Stimulated activated memory B cell treated with anti-CD40 and anti-IgM and Interleukin-4, amounts not matched to agents 10 μg/mL and 1 μg/mL and 100 μg/mL, for 72 hours (primary cell): Measurements from ENCODE around the gene SLC22A6.

ENCODE experiments used
- ATAC-seq: fragments of 150-1000 bp; cut with Tn5 transposase; 2 replicates; pipeline ENCODE4 v1.10.0; 2021
- H3K27ac Mint-ChIP-seq: one replicate; pipeline ENCODE4 v1.8.0; 2022; ENCODE audit warnings: mild to moderate bottlenecking, mixed read lengths
- H3K27me3 Mint-ChIP-seq: one replicate; pipeline ENCODE4 v1.8.0; 2022; ENCODE audit warnings: mixed read lengths
- H3K36me3 Mint-ChIP-seq: one replicate; pipeline ENCODE4 v1.8.0; 2022; ENCODE audit warnings: mixed read lengths
- H3K4me1 Mint-ChIP-seq: one replicate; pipeline ENCODE4 v1.8.0; 2022; ENCODE audit warnings: mixed read lengths
- H3K4me3 Mint-ChIP-seq: one replicate; pipeline ENCODE4 v1.8.0; 2022; ENCODE audit warnings: mild to moderate bottlenecking, moderate library complexity, mixed read lengths
- H3K9me3 Mint-ChIP-seq: one replicate; pipeline ENCODE4 v1.8.0; 2022; ENCODE audit warnings: mixed read lengths

SLC22A6 gene

GRCh38 chr11:63007920-63008319 lies 23.2 kb upstream of the SLC22A6 start:
- no peaks in the 10 kb centered on the region for H3K36me3 Mint-ChIP-seq
- ATAC-seq, result no peak
- no peak overlapping the region for H3K4me3 Mint-ChIP-seq
- no peaks in the 10 kb centered on the region for H3K9me3 Mint-ChIP-seq
- H3K27me3 Mint-ChIP-seq, result peaks cover 12% of the 10 kb centered on the region
- no peak overlapping the region for H3K27ac Mint-ChIP-seq
- H3K4me1 Mint-ChIP-seq, result no peaks in the 10 kb centered on the region

DNA sequence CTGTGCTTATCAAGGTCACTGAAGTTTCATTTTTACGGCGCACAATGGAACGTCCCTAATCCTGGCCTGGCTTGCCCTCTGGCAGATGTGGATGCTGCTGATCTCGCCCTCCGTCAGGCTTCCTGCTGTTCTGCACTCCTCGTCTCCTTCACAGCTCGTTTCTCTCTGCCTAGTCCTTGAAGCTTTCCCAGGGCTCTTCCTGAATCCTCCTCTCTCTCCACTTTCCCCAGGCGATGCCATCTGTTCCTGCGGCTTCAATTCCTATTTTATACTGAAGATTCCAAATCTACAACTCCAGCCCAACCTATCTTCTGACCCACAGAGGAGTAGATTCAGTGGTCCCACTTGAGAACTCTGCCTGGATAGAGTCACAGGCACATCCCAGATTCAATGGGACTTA lies 16.7 kb upstream of the SLC22A6 start:
- Mint-ChIP-seq H3K36me3 (no peaks in the 10 kb centered on the region), H3K27me3 (peaks cover 37% of the 10 kb centered on the region), H3K4me3 (no peak overlapping the region), H3K9me3 (no peaks in the 10 kb centered on the region), H3K27ac (no peak overlapping the region), H3K4me1 (no peaks in the 10 kb centered on the region)
- no peak for ATAC-seq

GRCh38 chr11:62999649-63000048 lies 14.9 kb upstream of the SLC22A6 start:
- Mint-ChIP-seq H3K27ac (no peak overlapping the region), H3K27me3 (peaks cover 55% of the 10 kb centered on the region)

GRCh38 chr11:62999156-62999555 lies 14.4 kb upstream of the SLC22A6 start:
- ATAC-seq, result no peak
- no peaks in the 10 kb centered on the region for H3K4me1 Mint-ChIP-seq
- H3K27me3 Mint-ChIP-seq, result peaks cover 60% of the 10 kb centered on the region
- no peaks in the 10 kb centered on the region for H3K36me3 Mint-ChIP-seq
- H3K4me3 Mint-ChIP-seq, result no peak overlapping the region
- H3K27ac Mint-ChIP-seq, result no peak overlapping the region
- H3K9me3 Mint-ChIP-seq, result no peaks in the 10 kb centered on the region

More at GRCh38 chr11:62999649-63000048, 14.9 kb upstream of the SLC22A6 start:
- no peaks in the 10 kb centered on the region for H3K36me3 Mint-ChIP-seq
- H3K9me3 Mint-ChIP-seq, result no peaks in the 10 kb centered on the region
- ATAC-seq, result no peak
- no peak overlapping the region for H3K4me3 Mint-ChIP-seq
- H3K4me1 Mint-ChIP-seq, result no peaks in the 10 kb centered on the region

- peaks cover 78% of the 10 kb centered on the region for H3K27me3 Mint-ChIP-seq
- H3K27ac Mint-ChIP-seq, result no peak overlapping the region
- H3K36me3 Mint-ChIP-seq, result no peaks in the 10 kb centered on the region
- no peak overlapping the region for H3K4me3 Mint-ChIP-seq
- no peak for ATAC-seq
- H3K9me3 Mint-ChIP-seq, result no peaks in the 10 kb centered on the region
- H3K4me1 Mint-ChIP-seq, result no peaks in the 10 kb centered on the region
Measured at GRCh38 chr11:62996271-62996670, 11.5 kb upstream of the SLC22A6 start.

DNA sequence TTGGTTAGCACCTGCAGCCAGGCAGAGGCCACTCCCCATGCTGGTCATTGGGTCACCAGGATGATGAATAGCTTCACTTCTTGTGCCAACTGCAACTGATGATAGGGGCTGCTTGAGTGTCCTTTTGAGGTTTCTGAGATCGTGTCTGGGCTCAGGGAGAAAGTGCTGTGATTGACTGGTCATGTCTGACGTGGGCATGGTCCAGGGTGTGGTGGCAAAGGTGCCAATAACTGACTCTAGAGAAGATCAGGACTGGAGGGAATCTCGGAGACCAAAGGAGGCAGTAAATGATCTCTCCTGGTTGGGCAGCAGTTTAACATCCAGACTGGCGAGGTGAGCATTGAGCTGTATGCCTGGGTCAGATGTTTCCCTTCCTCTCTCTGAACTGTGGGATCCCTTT lies 10.0 kb upstream of the SLC22A6 start:
- H3K27ac Mint-ChIP-seq, result no peak overlapping the region
- no peak for ATAC-seq
- H3K9me3 Mint-ChIP-seq, result no peaks in the 10 kb centered on the region
- H3K36me3 Mint-ChIP-seq, result no peaks in the 10 kb centered on the region
- H3K4me3 Mint-ChIP-seq, result no peak overlapping the region
- H3K27me3 Mint-ChIP-seq, result peaks cover 71% of the 10 kb centered on the region
- H3K4me1 Mint-ChIP-seq, result no peaks in the 10 kb centered on the region

- no peaks in the 10 kb centered on the region for H3K9me3 Mint-ChIP-seq
- no peak overlapping the region for H3K4me3 Mint-ChIP-seq
- no peak for ATAC-seq
- H3K27ac Mint-ChIP-seq, result no peak overlapping the region
- H3K27me3 Mint-ChIP-seq, result peaks cover 50% of the 10 kb centered on the region
- H3K4me1 Mint-ChIP-seq, result no peaks in the 10 kb centered on the region
- no peaks in the 10 kb centered on the region for H3K36me3 Mint-ChIP-seq
Measured at GRCh38 chr11:62988276-62988675, 3.5 kb upstream of the SLC22A6 start.

DNA sequence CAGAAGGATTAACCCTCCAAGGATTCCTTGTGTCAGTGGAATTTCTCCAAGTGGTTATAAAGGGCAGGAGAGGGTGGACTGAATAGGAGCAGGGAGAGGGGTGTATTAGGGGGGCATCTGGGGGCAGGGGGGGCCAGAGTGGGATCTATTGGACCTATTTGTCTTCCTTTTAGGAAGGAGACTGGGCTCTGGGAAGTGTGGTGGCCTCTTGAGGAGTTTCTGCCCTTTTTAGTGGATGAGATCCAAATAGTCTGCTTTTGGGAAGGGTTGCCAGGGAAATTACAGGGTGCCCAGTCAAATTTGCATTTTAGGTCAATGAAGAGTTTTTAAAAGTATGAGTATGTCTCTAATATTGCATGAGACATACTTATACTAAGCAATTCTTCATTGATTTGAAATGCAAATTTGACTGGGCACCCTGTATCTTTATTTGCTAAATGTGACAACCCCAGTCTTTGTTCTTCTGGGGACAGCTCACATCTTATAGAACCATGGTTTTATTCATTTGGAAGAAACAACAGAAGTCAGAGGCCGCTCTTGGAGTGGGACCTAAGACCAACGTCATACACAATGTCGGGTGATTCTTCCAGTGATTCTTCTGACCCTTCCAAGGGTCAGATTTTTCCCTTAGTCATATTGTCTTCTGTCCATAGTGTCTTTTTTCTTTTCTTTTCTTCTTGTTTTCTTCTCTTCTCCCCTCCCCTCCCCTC lies 429 bp upstream of the SLC22A6 start:
- Mint-ChIP-seq H3K27ac (no peak overlapping the region), H3K9me3 (no peaks in the 10 kb centered on the region), H3K4me3 (no peak overlapping the region), H3K27me3 (peaks cover 48% of the 10 kb centered on the region), H3K4me1 (no peaks in the 10 kb centered on the region), H3K36me3 (no peaks in the 10 kb centered on the region)
- no peak for ATAC-seq

GRCh38 chr11:62983536-62984199 lies 1.1 kb downstream of the SLC22A6 start:
- H3K27me3 Mint-ChIP-seq, result peaks cover 63% of the 10 kb centered on the region
- no peak overlapping the region for H3K27ac Mint-ChIP-seq
- no peaks in the 10 kb centered on the region for H3K9me3 Mint-ChIP-seq
- no peak for ATAC-seq
- H3K4me3 Mint-ChIP-seq, result no peak overlapping the region
- H3K36me3 Mint-ChIP-seq, result no peaks in the 10 kb centered on the region
- H3K4me1 Mint-ChIP-seq, result no peaks in the 10 kb centered on the region

DNA sequence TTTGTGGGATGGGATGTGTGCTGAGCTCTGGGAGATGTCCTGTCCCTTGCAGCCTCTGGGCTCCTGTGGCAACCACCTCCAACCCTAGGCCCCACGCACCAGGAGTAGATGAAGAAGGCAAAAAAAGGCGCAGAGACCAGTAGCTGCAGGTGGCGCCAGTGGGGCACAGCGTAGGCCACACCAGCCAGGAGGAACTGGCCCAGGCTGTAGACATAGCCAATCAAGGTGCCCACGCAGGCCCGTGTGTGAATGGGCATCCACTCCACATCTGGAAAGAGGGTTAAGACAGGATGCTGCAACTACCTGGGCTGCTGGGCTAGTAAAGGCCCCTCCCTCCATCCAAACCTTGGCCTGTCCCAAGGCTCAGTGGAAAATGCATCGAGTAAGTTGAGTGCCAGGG lies 3.0 kb downstream of the SLC22A6 start:
- Mint-ChIP-seq H3K4me1 (no peaks in the 10 kb centered on the region), H3K27ac (no peak overlapping the region), H3K4me3 (no peak overlapping the region), H3K27me3 (peaks cover 54% of the 10 kb centered on the region), H3K36me3 (no peaks in the 10 kb centered on the region), H3K9me3 (no peaks in the 10 kb centered on the region)
- ATAC-seq, result no peak

DNA sequence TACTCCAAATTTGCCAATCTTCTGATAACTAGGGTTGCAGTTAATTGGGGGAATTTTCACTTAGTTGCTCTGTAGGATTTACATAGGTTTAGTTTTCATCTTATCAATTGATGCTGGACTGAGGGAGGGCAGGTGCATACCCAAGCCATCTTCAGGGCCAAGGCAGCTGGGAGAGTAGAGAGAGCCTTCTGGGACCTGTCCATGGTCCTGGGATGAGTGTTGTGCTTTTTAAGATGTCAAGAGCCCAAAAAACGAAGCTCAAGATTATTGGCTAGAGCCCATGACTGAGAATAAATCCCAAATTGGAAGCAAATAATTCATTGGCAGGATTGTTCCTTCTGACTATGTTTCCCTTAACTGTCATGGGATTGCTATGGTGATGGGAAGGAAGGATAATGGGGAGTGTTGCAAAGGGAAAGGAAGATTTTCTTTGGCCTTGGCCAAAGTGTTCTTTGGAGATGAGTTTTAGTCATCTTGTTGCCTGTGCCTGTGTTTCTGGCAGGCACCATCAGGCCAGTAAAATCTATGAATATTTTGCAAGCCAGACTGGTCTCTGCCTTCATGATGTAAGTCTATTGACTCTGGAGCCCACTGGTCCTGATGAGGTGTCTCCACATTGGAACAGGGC lies 4.5 kb downstream of the SLC22A6 start:
- peaks cover 54% of the 10 kb centered on the region for H3K27me3 Mint-ChIP-seq
- no peak overlapping the region for H3K4me3 Mint-ChIP-seq
- H3K9me3 Mint-ChIP-seq, result no peaks in the 10 kb centered on the region
- no peak overlapping the region for H3K27ac Mint-ChIP-seq
- H3K36me3 Mint-ChIP-seq, result no peaks in the 10 kb centered on the region
- no peak for ATAC-seq
- H3K4me1 Mint-ChIP-seq, result no peaks in the 10 kb centered on the region

DNA sequence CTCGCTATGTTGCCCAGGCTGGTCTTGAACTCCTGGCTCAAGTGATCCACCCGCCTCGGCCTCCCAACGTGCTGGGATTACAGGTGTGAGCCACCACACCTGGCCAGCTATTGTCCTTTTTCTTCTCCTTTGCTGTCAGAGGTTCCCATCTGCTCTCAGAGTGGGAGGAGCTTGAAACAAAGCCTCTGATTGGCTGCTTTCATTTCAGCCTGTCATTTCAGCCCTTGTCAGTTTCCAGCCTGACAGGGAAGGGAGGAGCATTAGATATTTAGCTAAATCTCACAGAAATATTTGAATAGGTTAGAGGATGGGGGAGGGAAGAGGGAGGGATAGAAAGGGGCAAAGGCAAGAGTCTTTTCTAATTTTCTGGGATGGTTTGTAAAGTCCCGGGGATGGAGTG lies 8.7 kb downstream of the SLC22A6 start:
- Mint-ChIP-seq H3K4me3 (no peak overlapping the region), H3K27me3 (peaks cover 61% of the 10 kb centered on the region)

DNA sequence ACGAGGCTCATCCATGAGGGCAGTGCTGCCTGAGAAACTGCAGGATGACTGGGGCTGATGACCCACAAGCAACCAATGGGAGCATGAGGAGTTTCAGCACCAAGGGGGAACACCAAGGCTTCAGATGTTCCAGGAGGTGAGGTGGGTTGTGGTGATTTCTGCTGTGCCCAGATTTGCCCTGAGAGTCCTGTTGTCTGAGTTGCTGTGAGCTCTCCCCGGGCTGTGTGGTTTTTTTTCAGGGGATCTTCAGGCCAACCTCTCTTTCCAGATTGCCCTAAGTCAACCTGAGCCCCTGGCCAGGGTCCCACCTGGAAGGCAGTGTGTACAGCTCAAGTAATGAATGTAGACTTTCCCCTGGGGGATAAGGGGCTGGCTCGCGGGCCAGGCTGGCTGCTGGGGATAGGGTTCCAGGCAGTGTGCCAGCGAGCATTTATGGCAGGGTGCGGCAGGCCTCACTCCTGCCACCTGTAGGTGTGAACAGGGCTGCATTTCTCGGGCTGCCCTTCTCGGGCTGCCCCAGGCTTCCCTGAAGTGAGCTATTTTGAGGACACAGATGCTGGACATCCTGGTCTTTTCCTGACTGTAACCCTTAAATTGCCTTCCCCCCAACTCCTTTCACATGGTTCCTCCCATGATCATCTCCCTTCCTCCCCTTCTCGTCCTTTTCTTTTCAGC lies 9.8 kb downstream of the SLC22A6 start:
- Mint-ChIP-seq H3K27me3 (peaks cover 58% of the 10 kb centered on the region), H3K4me3 (no peak overlapping the region), H3K9me3 (no peaks in the 10 kb centered on the region), H3K4me1 (no peaks in the 10 kb centered on the region), H3K36me3 (no peaks in the 10 kb centered on the region), H3K27ac (no peak overlapping the region)
- no peak for ATAC-seq

More for the DNA sequence above, 8.7 kb downstream of the SLC22A6 start:
- Mint-ChIP-seq H3K36me3 (no peaks in the 10 kb centered on the region), H3K4me1 (no peaks in the 10 kb centered on the region), H3K27ac (no peak overlapping the region), H3K9me3 (no peaks in the 10 kb centered on the region)
- ATAC-seq, result no peak

GRCh38 chr11:62965574-62965973 lies 19.2 kb downstream of the SLC22A6 start:
- Mint-ChIP-seq H3K4me1 (no peaks in the 10 kb centered on the region), H3K9me3 (peaks cover 4% of the 10 kb centered on the region), H3K36me3 (no peaks in the 10 kb centered on the region), H3K27me3 (peaks cover 34% of the 10 kb centered on the region), H3K27ac (no peak overlapping the region), H3K4me3 (no peak overlapping the region)
- ATAC-seq, result no peak

DNA sequence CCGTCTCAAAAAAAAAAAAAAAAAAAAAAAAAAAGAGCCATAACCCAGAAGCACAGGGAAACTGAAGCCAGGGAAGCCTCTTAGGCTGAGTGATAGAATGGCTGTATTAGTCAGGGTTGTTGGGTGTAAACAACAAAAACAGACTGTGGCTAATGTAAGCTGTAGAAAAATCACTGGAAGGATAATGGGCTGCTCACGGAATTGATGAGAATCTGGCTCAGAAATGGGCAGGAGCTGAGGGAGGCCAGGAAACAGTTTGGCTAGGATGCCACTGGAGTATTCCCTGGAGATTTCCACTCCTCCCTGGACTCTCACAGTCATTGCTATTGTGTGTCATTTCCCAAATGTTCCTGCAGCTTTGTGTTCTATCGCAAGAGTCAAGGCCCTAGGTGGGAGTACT lies 22.4 kb downstream of the SLC22A6 start:
- H3K4me3 Mint-ChIP-seq, result no peak overlapping the region
- peaks cover 27% of the 10 kb centered on the region for H3K27me3 Mint-ChIP-seq
- H3K9me3 Mint-ChIP-seq, result peaks cover 4% of the 10 kb centered on the region
- ATAC-seq, result no peak
- H3K36me3 Mint-ChIP-seq, result no peaks in the 10 kb centered on the region
- no peaks in the 10 kb centered on the region for H3K4me1 Mint-ChIP-seq
- H3K27ac Mint-ChIP-seq, result no peak overlapping the region
